NB4 (cell line): ENCODE measurements around the gene SETD1B.

ENCODE experiments used
- DNase-seq: peaks from one replicate; pipeline ENCODE4 v3.0.0; 2010; ENCODE audit warnings: low read depth
- H3K4me3 ChIP-seq: one replicate; pipeline ENCODE4 v1.5.1; 2011; ENCODE audit warnings: mild to moderate bottlenecking, low read depth, low read length, moderate library complexity
- MYC ChIP-seq: IDR thresholded peaks from 2 replicates; pipeline ENCODE4 v1.6.1; 2011; ENCODE audit warnings: low read depth, low read length
- POLR2A ChIP-seq: IDR thresholded peaks from 2 replicates; pipeline ENCODE4 v1.6.1; 2011; ENCODE audit warnings: mild to moderate bottlenecking; ENCODE audit not compliant: insufficient read length; ENCODE audit errors: extremely low read depth
- TF ChIP-seq, protein P1 (sequence below): IDR thresholded peaks from one replicate; pipeline ENCODE4 v1.5.1; 2012; ENCODE audit warnings: low read depth, low read length
- TF ChIP-seq, protein P2 (sequence below): IDR thresholded peaks from 2 replicates; pipeline ENCODE4 v1.6.1; 2011; ENCODE audit warnings: low read depth, low read length

Gene SETD1B

DNA sequence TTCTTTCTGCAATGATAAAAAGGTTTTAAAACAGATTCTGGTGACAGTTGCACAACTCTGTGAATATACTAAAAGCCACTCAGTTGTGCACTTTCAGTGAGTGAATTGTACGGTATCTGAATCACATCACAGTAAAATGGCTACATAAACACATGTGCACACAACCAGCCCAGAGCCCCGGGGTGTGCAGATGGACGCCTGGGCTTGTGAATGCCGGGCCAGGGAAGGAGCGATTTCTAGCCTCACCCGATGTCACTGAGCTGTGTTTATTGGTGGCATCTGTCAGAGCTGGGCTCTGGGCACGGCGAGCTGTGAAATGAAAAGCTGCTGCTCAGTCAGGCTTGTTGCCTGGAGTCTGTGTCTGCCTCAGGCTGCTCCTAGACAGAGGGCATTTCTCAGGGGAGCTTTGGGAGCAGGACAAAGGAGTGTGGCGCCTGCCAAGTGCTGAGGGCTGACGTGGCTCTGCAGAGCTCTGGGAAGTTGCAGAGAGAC, 36.2 kb upstream of the SETD1B start:
- no peak overlapping the region for H3K4me3 ChIP-seq
- TF ChIP-seq, protein P1, sequence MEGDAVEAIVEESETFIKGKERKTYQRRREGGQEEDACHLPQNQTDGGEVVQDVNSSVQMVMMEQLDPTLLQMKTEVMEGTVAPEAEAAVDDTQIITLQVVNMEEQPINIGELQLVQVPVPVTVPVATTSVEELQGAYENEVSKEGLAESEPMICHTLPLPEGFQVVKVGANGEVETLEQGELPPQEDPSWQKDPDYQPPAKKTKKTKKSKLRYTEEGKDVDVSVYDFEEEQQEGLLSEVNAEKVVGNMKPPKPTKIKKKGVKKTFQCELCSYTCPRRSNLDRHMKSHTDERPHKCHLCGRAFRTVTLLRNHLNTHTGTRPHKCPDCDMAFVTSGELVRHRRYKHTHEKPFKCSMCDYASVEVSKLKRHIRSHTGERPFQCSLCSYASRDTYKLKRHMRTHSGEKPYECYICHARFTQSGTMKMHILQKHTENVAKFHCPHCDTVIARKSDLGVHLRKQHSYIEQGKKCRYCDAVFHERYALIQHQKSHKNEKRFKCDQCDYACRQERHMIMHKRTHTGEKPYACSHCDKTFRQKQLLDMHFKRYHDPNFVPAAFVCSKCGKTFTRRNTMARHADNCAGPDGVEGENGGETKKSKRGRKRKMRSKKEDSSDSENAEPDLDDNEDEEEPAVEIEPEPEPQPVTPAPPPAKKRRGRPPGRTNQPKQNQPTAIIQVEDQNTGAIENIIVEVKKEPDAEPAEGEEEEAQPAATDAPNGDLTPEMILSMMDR, result no peak
- no peak for TF ChIP-seq MYC
- TF ChIP-seq POLR2A, result no peak
- TF ChIP-seq, protein P2, sequence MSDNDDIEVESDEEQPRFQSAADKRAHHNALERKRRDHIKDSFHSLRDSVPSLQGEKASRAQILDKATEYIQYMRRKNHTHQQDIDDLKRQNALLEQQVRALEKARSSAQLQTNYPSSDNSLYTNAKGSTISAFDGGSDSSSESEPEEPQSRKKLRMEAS, result no peak
- no peak for DNase-seq

DNA sequence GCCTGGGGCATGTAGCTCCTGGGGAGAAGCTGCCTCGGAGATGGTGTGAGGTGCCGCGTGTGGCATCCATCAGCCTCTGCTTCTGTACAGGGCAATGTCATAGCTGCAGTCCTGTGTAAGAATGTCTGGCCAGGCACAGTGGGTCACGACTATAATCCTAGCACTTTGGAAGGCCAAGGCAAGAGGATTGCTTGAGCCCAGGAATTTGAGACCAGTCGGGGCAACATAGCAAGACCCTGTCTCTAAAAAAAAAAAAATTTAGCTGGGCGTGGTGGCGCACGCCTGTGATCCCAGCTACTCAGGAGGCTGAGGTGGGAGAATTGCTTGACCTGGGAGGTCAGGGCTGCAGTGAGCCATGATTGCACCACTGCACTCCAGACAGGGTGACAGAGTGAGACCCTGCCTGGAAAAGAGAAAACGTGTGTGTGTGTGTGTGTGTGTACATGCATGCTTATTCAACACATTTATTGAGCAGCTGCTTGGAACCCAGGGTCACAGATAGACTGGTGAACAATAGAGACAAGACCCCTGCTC, 34.4 kb upstream of the SETD1B start:
- TF ChIP-seq, protein P2, result no peak
- TF ChIP-seq POLR2A, result no peak
- DNase-seq, result no peak
- no peak overlapping the region for H3K4me3 ChIP-seq

DNA sequence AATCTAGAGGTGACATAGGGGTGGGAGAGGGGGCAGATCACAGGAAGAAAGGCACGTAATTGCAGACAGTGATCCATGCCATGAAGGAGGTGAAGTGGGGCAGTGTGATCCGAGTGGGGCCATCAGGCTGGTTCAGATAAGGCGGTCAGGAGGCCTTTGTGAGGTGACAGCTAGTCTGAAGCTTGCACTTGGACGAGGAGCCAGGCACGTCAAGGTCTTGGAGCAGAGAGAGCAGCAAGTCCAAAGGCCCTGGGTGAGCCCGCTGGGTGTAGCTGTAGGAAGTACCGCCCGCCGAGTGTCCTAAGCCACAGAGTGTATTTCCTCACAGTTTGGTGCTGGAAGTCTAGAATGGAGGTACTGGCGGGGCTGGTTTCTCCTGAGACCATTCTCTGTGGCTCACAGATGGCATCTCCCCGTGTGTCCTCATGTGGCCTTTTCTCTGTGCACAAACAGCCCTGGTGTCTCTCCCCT, 33.9 kb upstream of the SETD1B start:
- peak; percentile 41; the same call in 1 of the 2 replicates for TF ChIP-seq MYC
- TF ChIP-seq, protein P2, result no peak
- TF ChIP-seq POLR2A, result no peak
- TF ChIP-seq, protein P1, result no peak
- no peak overlapping the region for H3K4me3 ChIP-seq
- DNase-seq, result peak; percentile 85

DNA sequence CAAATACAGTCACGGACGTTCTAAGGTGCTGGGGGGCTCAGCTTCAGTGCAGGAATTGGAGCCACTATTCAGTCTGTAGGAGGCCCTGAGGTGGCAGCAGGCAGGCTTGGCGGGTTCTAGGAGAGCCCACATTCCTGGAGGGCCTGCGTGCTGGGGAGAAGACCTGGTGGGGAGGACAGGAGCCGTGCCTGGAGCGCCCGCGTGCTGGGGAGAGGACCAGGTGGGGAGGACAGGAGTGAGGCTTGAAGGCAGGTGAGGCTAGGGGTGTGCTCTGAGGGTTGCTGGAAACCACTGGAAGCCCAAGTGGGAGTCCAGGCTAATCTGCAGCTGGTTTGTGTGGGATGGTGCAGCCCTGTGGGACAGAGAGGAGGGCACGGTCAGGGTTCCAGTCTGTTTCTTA, 33.4 kb upstream of the SETD1B start:
- no peak for DNase-seq
- no peak for TF ChIP-seq MYC
- TF ChIP-seq, protein P1, result no peak
- no peak for TF ChIP-seq POLR2A

DNA sequence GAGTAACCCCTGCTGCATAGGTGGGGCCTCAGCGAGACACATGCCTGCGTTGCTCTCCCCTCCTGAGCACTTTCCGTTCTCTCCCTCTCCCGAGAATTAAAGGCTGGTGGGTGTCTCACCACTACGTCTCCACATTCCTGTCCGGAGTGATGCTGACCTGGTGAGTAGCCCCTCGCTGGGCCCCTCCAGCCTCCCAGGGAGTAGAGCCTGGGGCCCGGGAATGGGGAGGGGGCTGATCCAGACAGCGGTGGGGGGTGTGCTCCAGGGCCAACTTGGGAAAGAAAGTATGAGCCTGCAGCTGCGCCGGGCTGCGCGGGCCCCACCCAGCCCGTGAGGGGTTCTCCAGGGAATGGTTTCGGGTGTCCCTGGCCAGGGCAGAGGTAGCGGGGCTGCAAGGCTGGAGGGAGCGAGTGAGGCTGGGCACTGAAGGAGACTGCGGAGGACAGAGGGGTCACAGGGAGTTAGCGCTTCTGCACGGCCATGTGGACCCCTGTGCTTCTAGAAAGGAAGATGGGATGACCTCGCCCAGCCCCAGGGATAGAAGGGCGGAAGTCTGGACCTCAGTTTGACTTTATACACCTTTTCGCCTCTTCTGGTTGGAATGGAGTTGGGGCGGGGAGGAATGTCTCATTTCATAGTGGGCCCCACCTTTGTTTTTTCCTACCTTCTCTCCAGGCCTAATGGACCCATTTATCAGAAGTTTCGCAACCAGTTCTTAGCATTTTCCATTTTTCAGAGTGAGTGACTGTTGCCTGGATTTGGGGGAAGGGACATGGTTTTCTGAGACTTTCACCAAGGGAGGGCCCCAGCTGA, 32.8 kb upstream of the SETD1B start:
- TF ChIP-seq, protein P1, result no peak
- TF ChIP-seq, protein P2, result no peak
- no peak for TF ChIP-seq POLR2A
- no peak for TF ChIP-seq MYC

More for the DNA sequence above, 33.4 kb upstream of the SETD1B start:
- no peak overlapping the region for H3K4me3 ChIP-seq

More for the DNA sequence above, 32.8 kb upstream of the SETD1B start:
- DNase-seq, result no peak
- H3K4me3 ChIP-seq, result no peak overlapping the region
